HG03039 (cell line): ENCODE results near the gene PDE6A.

Experiments used
- ATAC-seq: cut with Tn5 transposase; IDR thresholded peaks from one replicate; pipeline ENCODE4 v1.9.1; 2021; ENCODE audit warnings: mild to moderate bottlenecking, moderate library complexity; ENCODE audit not compliant: unreplicated experiment

The PDE6A gene

DNA sequence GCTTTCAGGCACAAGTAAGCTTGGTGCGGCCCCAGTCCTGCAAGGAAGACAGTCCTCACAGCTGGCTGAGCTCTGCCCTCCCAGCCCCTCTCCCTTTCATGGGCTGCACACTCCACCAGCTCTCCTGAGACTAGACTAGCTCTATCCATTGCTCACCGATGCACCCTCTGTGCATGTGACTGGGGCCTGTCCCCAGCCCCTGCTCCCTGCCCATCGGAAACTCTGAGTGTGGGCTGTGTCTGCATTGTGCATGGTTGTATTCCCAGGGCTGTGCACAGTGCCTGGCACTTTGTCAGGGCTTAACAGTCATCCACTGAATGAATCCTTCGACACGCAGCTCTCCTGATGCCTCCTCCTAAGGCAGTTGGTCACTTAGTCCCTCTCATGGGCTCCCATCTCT lies 122.3 kb downstream of the PDE6A start:
- ATAC-seq: no peak

- no peak for ATAC-seq
These were observed 123.8 kb downstream of the PDE6A start for GRCh38 chr5:149820536-149821510.

DNA sequence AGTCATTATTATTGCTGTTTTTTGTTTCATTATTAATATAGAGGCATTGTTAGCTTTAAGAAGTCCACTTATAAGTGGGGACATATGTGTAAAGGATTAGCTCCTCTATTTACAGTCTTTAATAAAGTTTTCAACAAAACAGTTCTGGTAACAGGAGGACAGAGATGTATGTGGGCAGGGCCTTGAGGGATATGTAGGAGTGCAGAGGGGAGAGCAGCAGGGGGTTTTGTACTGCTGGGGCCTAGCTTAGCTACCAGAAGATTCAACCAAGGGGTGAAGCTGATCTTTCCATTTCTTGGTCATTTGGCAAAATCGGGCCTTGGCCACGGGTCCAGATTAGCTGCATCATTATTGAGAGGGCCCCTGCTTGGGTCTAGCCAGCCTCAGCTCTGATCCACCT lies 124.6 kb downstream of the PDE6A start:
- no peak for ATAC-seq

DNA sequence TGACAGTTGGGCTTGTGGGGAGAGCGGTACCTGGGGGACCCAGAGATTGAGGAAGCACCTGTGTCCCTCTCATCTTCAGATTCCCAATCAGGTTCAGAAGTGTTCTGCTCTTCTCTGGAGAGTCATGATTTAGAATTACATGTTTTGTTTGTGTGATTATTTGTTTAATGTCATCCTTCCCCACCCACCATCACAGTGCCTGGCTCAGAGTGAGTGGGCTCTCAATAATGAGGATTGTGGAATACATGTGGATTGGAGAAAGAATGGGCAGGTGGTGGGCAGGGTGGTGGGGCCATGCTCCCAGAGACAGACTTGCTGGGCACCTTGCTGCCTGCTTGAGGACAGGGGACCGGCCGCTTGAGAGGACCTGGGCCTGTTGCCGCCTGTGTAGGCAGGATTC lies 126.5 kb downstream of the PDE6A start:
- ATAC-seq: no peak

DNA sequence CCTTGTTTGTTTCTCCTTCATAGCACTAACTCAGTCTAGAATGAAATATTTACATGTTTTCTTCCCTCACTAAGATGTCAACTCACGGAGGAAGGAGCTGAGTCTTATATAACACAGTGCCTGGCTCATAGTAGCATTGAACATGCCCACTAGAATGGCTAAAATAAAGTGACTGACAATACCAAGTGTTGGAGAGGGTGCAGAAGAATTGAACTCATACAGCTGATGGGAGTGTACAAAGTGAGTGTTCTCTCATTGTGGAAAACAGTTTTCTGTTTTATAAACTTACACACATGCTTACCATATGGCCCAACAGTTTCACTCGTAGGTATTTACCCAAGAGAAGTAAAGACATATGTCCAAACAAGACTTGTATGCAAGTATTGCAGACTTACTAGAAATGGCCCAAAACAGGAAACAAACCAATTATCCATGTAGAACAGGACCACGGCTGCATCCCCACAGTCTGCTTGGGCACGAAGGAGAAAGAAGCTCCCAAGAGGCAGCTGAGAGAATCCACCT lies 127.0 kb downstream of the PDE6A start:
- ATAC-seq: no peak

DNA sequence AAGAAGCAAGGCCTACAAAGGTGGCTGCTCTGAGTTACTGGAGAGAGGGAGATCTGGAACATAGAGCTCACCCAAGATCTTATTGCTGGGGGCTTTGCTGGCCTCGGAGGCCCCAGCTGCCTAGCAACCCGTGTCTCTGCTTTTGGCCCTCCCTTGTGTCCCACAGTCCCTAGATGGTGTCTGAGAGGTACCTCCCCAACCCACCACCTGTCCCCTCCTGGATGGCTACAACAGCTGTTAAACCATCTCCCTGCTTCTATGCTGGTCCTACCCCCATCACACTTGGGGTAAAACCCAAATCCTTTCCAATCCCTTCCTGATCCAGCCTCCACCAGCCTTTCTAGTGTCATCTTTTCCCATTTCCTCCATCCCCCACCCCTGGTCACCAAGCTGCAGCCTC lies 127.9 kb downstream of the PDE6A start:
- no peak for ATAC-seq

GRCh38 chr5:149811453-149811852 lies 133.1 kb downstream of the PDE6A start:
- ATAC-seq: no peak

DNA sequence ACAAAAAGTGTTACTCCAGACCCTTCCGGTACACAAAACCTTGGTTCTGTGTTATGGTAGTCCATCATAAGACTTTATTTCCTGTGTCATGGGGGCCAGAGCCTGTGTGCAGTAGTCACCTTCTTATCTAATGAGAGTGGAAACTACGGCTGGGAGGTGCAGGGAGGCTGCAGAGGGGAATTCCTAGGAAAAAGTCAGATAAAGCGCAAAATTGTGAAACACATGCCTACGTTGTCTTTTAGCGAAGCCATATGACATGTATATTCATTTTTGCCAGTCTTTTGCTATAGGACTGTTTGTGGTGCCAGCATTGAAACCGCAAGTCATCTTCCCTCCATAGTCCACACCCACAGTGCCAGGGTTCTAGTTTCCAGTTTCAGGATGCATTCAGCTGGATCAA lies 133.7 kb downstream of the PDE6A start:
- no peak for ATAC-seq

DNA sequence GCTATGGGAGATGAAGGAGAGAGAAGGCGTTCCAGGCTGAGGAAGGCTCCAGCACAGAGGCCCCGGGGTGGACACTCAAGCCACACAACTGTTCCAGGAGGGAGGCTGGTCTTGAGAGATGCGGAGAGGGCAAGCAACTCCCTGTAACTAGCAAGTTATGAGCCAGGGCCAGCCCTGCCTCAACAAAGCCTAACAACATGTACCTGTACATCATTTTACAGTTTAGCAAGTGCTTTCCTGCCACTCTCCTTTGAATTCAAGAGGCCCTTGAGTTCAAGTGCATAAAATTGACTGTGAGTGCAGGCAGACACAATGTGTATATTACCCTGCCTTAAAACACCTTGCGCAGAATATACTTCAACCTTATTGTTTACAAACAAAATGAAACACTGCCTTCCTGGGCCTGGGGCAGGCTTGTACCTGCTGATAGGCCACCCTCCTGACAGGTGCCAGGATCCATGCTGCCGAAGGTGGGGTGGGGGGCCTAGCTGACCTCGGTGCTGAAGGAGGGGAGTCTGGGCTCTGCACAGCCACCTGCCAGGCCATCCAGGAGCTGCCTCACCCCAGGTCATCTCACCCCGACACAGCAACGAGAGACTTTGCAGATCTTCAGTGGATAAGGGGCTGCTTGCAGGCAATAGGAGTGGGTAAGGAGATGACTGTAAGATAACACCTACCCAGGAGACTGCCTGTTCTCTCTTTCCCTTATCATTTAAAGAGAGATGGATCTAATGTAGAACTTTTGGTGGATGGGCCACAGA lies 134.5 kb downstream of the PDE6A start:
- ATAC-seq: no peak

DNA sequence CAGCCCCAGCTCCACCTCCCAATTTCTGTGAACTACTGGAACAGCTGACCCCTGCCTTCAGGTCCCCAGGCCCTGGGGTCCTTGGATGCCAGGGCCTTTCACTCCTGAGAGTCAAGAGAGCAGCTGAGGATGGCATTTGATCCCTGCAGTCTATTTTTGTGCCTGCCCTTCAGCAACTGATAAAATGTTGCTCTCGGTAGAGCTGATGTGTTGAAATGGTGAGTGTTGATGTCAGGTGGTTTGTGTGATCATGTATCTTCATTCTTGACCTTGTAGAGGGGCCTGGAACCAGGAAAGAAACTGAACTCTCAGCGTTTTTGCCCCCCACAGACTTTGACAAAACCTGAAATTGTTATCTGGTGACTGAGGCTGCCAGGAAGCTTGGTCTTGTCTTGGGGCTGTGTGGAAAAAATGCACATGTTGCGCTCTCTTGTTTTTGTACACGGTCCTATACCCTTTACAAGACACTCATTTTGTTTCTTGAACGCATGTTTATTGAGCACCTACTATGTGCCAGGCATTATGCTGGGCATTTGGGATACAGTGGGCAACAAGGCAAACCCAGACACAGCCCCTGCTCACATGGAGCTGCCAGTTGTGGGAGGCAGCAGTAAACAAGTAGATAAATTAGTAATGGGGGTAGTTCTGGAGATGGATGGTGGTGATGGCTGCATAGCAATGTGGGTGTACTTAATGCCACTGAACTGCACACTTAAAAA lies 136.2 kb downstream of the PDE6A start:
- ATAC-seq: no peak
